ENCODE measurements around the gene SLC19A1.
A peak's percentile ranks its signal among the peaks of the same experiment; 100 is the strongest.

Gene SLC19A1

GRCh38 chr21:45493401-45494001, 48.7 kb downstream of the SLC19A1 start:
- no peak for DNase-seq (ENCODE audit: low read depth in 2 of 2)

GRCh38 chr21:45492765-45493164, 49.5 kb downstream of the SLC19A1 start:
- DNase-seq (ENCODE audit: low read depth in 2 of 2): no peak

GRCh38 chr21:45491623-45492022, 50.6 kb downstream of the SLC19A1 start:
- no peak for DNase-seq (ENCODE audit: low read depth in 2 of 2)

- no peak for DNase-seq (ENCODE audit: low read depth in 2 of 2)
These were observed 51.2 kb downstream of the SLC19A1 start for GRCh38 chr21:45491056-45491455.

GRCh38 chr21:45490049-45490731, 52.0 kb downstream of the SLC19A1 start:
- no peak for DNase-seq (ENCODE audit: low read depth in 2 of 2)

- DNase-seq (ENCODE audit: low read depth in 2 of 2): no peak
These were observed 52.6 kb downstream of the SLC19A1 start for GRCh38 chr21:45489722-45489982.

GRCh38 chr21:45488931-45489721, 53.1 kb downstream of the SLC19A1 start:
- DNase-seq (ENCODE audit: low read depth in 2 of 2): no peak

GRCh38 chr21:45487891-45488600, 54.2 kb downstream of the SLC19A1 start:
- DNase-seq (ENCODE audit: low read depth in 2 of 2): no peak

GRCh38 chr21:45487161-45487806, 55.0 kb downstream of the SLC19A1 start:
- no peak for DNase-seq (ENCODE audit: low read depth in 2 of 2)

- no peak for DNase-seq (ENCODE audit: low read depth in 2 of 2)
These were observed 55.6 kb downstream of the SLC19A1 start for GRCh38 chr21:45486443-45487160.

- DNase-seq (ENCODE audit: low read depth in 2 of 2): no peak
These were observed 56.4 kb downstream of the SLC19A1 start for GRCh38 chr21:45485686-45486442.

- no peak for DNase-seq (ENCODE audit: low read depth in 2 of 2)
These were observed 57.9 kb downstream of the SLC19A1 start for GRCh38 chr21:45484318-45484717.

GRCh38 chr21:45482899-45483821, 59.1 kb downstream of the SLC19A1 start:
- DNase-seq (ENCODE audit: low read depth in 2 of 2): peak in 1 of 2 experiments; percentile 36

GRCh38 chr21:45481977-45482898, 60.0 kb downstream of the SLC19A1 start:
- no peak for DNase-seq (ENCODE audit: low read depth in 2 of 2)

- DNase-seq (ENCODE audit: low read depth in 2 of 2): no peak
These were observed 60.7 kb downstream of the SLC19A1 start for GRCh38 chr21:45481566-45481965.

GRCh38 chr21:45480701-45481500, 61.3 kb downstream of the SLC19A1 start:
- DNase-seq (ENCODE audit: low read depth in 2 of 2): no peak
